HCT116 (cell line): ENCODE data around the gene ZNF26. TPM values are rescaled to one million over a fixed set of nuclear protein-coding genes. Genes with fewer than 3 reads are reported as not detected.

Experiments used
- ATAC-seq: fragments of 200-7000 bp; cut with Tn5 transposase; 2 replicates; pipeline ENCODE4 v1.9.1; 2020; ENCODE audit warnings: mild to moderate bottlenecking, moderate library complexity
- BruUV-seq: library from RNA; stranded (reverse); fragments of 400-500 nt; replicated peaks from 2 replicates; lab custom pipeline; 2021; lab: Mats Ljungman, UMichigan
- CTCF ChIA-PET: fragments of 300-600 bp; sonication (Branson Sonifier 250); formaldehyde crosslinking; loops from one replicate; lab custom pipeline; 2021; ENCODE audit warnings: antibody characterized with exemption; lab: Charles Lee
- POLR2A ChIA-PET: fragments of 300-600, 350-600 bp; sonication (Branson Sonifier 250); formaldehyde crosslinking; loops from one replicate; lab custom pipeline; 2021; ENCODE audit warnings: antibody characterized with exemption; lab: Charles Lee
- RAD21 ChIA-PET, 2 experiments: fragments of 300-600 bp; sonication (Branson Sonifier 250); formaldehyde crosslinking; loops; one replicate each; lab custom pipeline; 2023; ENCODE audit warnings: low total read pairs in 2 of 2; ENCODE audit not compliant: uncharacterized antibody in 2 of 2, unreplicated experiment in 2 of 2, low non-redundant PET in 1 of 2; lab: Charles Lee
- DNase-seq: peaks from one replicate; pipeline ENCODE4 v3.0.0-alpha.2; 2010; ENCODE audit warnings: low read depth, low spot score
- H2AFZ ChIP-seq: fragments of 200-600 bp; shearing (Covaris generic), sonication (generic); 2 replicates; pipeline ENCODE4 v1.6.1; 2017; ENCODE audit warnings: low read depth, mixed run types, mixed read lengths, antibody characterized with exemption, low read length; ENCODE audit not compliant: poor library complexity, severe bottlenecking
- H3K27ac ChIP-seq: 2 replicates; pipeline ENCODE4 v1.5.1; 2012; ENCODE audit warnings: low read depth, low read length
- H3K27me3 ChIP-seq: fragments of 200-600 bp; sonication (generic); 2 replicates; pipeline ENCODE4 v1.6.1; 2016; ENCODE audit warnings: mixed run types, low read length, mixed read lengths; ENCODE audit not compliant: insufficient read depth
- H3K36me3 ChIP-seq, 2 experiments: fragments of 200-500 bp in 1 of 2; fragments of 200-600 bp in 1 of 2; sonication (Bioruptor generic) in 1 of 2; sonication (generic) in 1 of 2; 2 replicates each; pipeline versions ENCODE4 v1.5.1 to v1.6.1; 2014 to 2016; ENCODE audit warnings: low read length in 2 of 2, inconsistent platforms in 1 of 2, mixed read lengths in 1 of 2, mixed run types in 1 of 2; ENCODE audit not compliant: insufficient read depth in 2 of 2, control insufficient read depth in 1 of 2
- H3K4me1 ChIP-seq, 2 experiments: fragments of 200-600 bp in 1 of 2; sonication (generic) in 1 of 2; 2 replicates each; pipeline versions ENCODE4 v1.5.1 to v1.6.1; 2012 to 2017; ENCODE audit warnings: low read length in 2 of 2, inconsistent platforms in 1 of 2, mild to moderate bottlenecking in 1 of 2, mixed read lengths in 1 of 2, mixed run types in 1 of 2, moderate library complexity in 1 of 2; ENCODE audit not compliant: insufficient read depth in 2 of 2, control insufficient read depth in 1 of 2
- H3K4me2 ChIP-seq: fragments of 200-600 bp; sonication (generic); 2 replicates; pipeline ENCODE4 v1.6.1; 2017; ENCODE audit warnings: mixed run types, low read length, mixed read lengths
- H3K4me3 ChIP-seq, 2 experiments: fragments of 200-600 bp in 1 of 2; sonication (generic) in 1 of 2; replicated peaks in 1 of 2; 2 replicates each; pipeline ENCODE4 v1.5.1; 2011 to 2016; ENCODE audit warnings: low read length in 2 of 2, control low read depth in 1 of 2, low read depth in 1 of 2, mild to moderate bottlenecking in 1 of 2, mixed read lengths in 1 of 2, mixed run types in 1 of 2
- H3K79me2 ChIP-seq: fragments of 200-600 bp; sonication (generic); 2 replicates; pipeline ENCODE4 v1.6.1; 2017; ENCODE audit warnings: mild to moderate bottlenecking, mixed run types, low read length, moderate library complexity, mixed read lengths; ENCODE audit not compliant: insufficient read depth
- H3K9ac ChIP-seq: fragments of 200-600 bp; sonication (generic); 2 replicates; pipeline ENCODE4 v1.6.1; 2016; ENCODE audit warnings: low read length, mixed read lengths
- H3K9me2 ChIP-seq: fragments of 200-600 bp; sonication (generic), shearing (Covaris generic); 2 replicates; pipeline ENCODE4 v1.6.1; 2017; ENCODE audit warnings: mixed run types, mild to moderate bottlenecking, moderate library complexity; ENCODE audit not compliant: insufficient read depth
- H3K9me3 ChIP-seq, 2 experiments: fragments of 200-500 bp in 1 of 2; fragments of 200-600 bp in 1 of 2; sonication (Bioruptor generic) in 1 of 2; sonication (generic) in 1 of 2; 2 replicates each; pipeline ENCODE4 v1.6.1; 2014 to 2017; ENCODE audit warnings: low read length in 2 of 2, mixed read lengths in 2 of 2, inconsistent platforms in 1 of 2, low read depth in 1 of 2, mild to moderate bottlenecking in 1 of 2, mixed run types in 1 of 2, moderate library complexity in 1 of 2; ENCODE audit not compliant: control insufficient read depth in 1 of 2, insufficient read depth in 1 of 2
- H4K20me1 ChIP-seq: fragments of 200-600 bp; sonication (generic), shearing (Covaris generic); 2 replicates; pipeline ENCODE4 v1.6.1; 2017; ENCODE audit warnings: mixed run types, mild to moderate bottlenecking, moderate library complexity; ENCODE audit not compliant: insufficient read depth
- CBX3 ChIP-seq: IDR thresholded peaks from 2 replicates; pipeline ENCODE4 v1.6.1; 2012; ENCODE audit warnings: low read depth
- EGR1 ChIP-seq: IDR thresholded peaks from 2 replicates; pipeline ENCODE4 v1.6.1; 2012; ENCODE audit warnings: low read depth
- ELF1 ChIP-seq: IDR thresholded peaks from 2 replicates; pipeline ENCODE4 v1.6.1; 2012; ENCODE audit warnings: low read depth, borderline replicate concordance
- EZH2 ChIP-seq: fragments of 200-600 bp; sonication (generic); IDR thresholded peaks from 2 replicates; pipeline ENCODE4 v1.6.1; 2017; ENCODE audit warnings: antibody characterized with exemption, mixed run types
- FOSL1 ChIP-seq: IDR thresholded peaks from 2 replicates; pipeline ENCODE4 v1.6.1; 2012; ENCODE audit warnings: low read depth
- JUND ChIP-seq: IDR thresholded peaks from 2 replicates; pipeline ENCODE4 v1.6.1; 2012
- RAD21 ChIP-seq: IDR thresholded peaks from 2 replicates; pipeline ENCODE4 v1.6.1; 2012; ENCODE audit warnings: low read depth, mild to moderate bottlenecking
- SP1 ChIP-seq: IDR thresholded peaks from 2 replicates; pipeline ENCODE4 v1.6.1; 2012; ENCODE audit warnings: low read depth
- SRF ChIP-seq: IDR thresholded peaks from 2 replicates; pipeline ENCODE4 v1.6.1; 2012; ENCODE audit warnings: low read depth
- YY1 ChIP-seq: IDR thresholded peaks from 2 replicates; pipeline ENCODE4 v1.6.1; 2011; ENCODE audit warnings: low read length, low read depth, moderate library complexity, mild to moderate bottlenecking; ENCODE audit not compliant: insufficient replicate concordance; ENCODE audit errors: extremely low read depth
- ZFX ChIP-seq: fragments of 450-650 bp; IDR thresholded peaks from 2 replicates; pipeline ENCODE4 v1.6.1; 2017
- ZNF274 ChIP-seq: fragments of 200-500 bp; sonication (Bioruptor generic); IDR thresholded peaks from 2 replicates; pipeline ENCODE4 v1.6.1; 2014; ENCODE audit warnings: mild to moderate bottlenecking, low read depth, low read length, inconsistent platforms
- intact Hi-C: fragments of 100-400 bp; cut with micrococcal nuclease; formaldehyde crosslinking; loops from 2 replicates; pipeline ENCODE4 v1.10.0; 2022
- total RNA-seq: library from RNA; stranded (reverse); gene quantifications from one replicate; pipeline ENCODE4 v1.2.1, GENCODE V29; 2021; ENCODE audit not compliant: unreplicated experiment
- TF ChIP-seq, protein P1 (sequence below): IDR thresholded peaks from 2 replicates; pipeline ENCODE4 v1.6.1; 2012
- TF ChIP-seq, protein P2 (sequence below): IDR thresholded peaks from 2 replicates; pipeline ENCODE4 v1.6.1; 2012; ENCODE audit warnings: low read depth
- TF ChIP-seq, protein P3 (sequence below): IDR thresholded peaks from 2 replicates; pipeline ENCODE4 v1.6.1; 2011; ENCODE audit warnings: mild to moderate bottlenecking, low read length, moderate library complexity; ENCODE audit not compliant: insufficient replicate concordance; ENCODE audit errors: extremely low read depth
- TF ChIP-seq, protein P4 (sequence below), 3 experiments: fragments of 200-600 bp in 1 of 3; sonication (generic) in 1 of 3; IDR thresholded peaks in 2 of 3; conservative IDR thresholded peaks in 1 of 3; 2 replicates each; pipeline ENCODE4 v1.5.1; 2012 to 2017; ENCODE audit warnings: low read depth in 2 of 3, low read length in 2 of 3, antibody characterized with exemption in 1 of 3, borderline replicate concordance in 1 of 3, control low read depth in 1 of 3, mild to moderate bottlenecking in 1 of 3, mixed read lengths in 1 of 3, mixed run types in 1 of 3, moderate library complexity in 1 of 3; ENCODE audit not compliant: insufficient read depth in 1 of 3
- TF ChIP-seq, protein P5 (sequence below): IDR thresholded peaks from 2 replicates; pipeline ENCODE4 v1.6.1; 2012

The ZNF26 gene
- total RNA-seq, 1 experiment from 2014 or later = 4.4 TPM

DNA sequence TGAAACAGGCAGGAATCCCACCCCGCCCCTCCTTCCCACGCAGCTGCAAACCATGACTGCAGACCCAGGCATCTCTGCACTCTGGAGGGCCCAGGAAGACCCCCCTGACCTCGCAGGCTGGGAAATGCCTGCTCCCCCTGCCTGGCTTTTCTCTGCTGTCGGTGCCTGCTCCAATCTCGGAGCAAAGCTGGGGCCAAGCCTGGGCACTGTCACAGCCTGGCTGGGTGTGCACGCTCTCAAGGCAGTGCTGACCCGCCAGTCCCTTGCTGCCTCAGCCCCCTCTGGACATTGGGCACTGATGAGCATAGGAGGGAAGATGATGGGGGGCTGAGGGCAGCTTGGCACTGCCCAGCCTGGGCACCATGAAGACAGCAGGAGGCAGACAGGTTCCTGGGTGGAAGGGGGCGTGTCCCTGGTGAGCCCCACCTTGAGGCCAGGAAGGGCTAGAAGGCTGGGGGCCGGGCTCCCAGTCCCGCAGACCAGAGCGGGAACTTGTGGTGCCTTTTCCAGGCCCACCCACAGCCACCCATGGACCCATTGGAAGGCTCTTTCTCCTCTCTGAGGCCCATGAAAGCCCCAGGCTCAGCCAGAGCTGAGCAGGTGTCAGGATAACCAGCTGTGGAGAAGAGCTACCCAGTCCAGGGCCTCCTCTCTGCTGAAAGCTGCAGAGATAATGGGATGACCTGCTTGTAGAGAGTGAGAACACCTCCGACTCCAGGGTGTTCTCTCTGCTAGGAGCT, 19.3 kb upstream of the ZNF26 start:
- ChIA-PET POLR2A (no interaction called here), RAD21 (no interaction called here)
- intact Hi-C loops = no loop called here

More for the DNA sequence above, 19.3 kb upstream of the ZNF26 start:
- Histone ChIP-seq H3K27ac (no peak overlapping the region), H3K27me3 (no peaks in the 10 kb centered on the region), H3K36me3 (no peaks in the 10 kb centered on the region), H2AFZ (no peak overlapping the region), H3K9me3 (peaks cover under 1 to 6% of the 10 kb centered on the region in 2 experiments; a peak in 2 of 4 replicates), H4K20me1 (no peaks in the 10 kb centered on the region), H3K9ac (no peak overlapping the region), H3K79me2 (no peaks in the 10 kb centered on the region), H3K4me1 (no peaks in the 10 kb centered on the region), H3K9me2 (no peaks in the 10 kb centered on the region), H3K4me3 (no peak overlapping the region), H3K4me2 (no peak overlapping the region)
- no TSS peak for BruUV-seq
- ATAC-seq (no peak), DNase-seq (no peak)
- CTCF ChIA-PET = no interaction called here
- TF ChIP-seq, protein P1, sequence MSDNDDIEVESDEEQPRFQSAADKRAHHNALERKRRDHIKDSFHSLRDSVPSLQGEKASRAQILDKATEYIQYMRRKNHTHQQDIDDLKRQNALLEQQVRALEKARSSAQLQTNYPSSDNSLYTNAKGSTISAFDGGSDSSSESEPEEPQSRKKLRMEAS = no peak
- TF ChIP-seq SRF (no peak), ELF1 (no peak), YY1 (no peak), FOSL1 (no peak), JUND (no peak), ZNF274 (no peak), RAD21 (no peak), ZFX (no peak), EZH2 (no peak), SP1 (no peak), EGR1 (no peak), CBX3 (no peak)
- TF ChIP-seq, protein P2, sequence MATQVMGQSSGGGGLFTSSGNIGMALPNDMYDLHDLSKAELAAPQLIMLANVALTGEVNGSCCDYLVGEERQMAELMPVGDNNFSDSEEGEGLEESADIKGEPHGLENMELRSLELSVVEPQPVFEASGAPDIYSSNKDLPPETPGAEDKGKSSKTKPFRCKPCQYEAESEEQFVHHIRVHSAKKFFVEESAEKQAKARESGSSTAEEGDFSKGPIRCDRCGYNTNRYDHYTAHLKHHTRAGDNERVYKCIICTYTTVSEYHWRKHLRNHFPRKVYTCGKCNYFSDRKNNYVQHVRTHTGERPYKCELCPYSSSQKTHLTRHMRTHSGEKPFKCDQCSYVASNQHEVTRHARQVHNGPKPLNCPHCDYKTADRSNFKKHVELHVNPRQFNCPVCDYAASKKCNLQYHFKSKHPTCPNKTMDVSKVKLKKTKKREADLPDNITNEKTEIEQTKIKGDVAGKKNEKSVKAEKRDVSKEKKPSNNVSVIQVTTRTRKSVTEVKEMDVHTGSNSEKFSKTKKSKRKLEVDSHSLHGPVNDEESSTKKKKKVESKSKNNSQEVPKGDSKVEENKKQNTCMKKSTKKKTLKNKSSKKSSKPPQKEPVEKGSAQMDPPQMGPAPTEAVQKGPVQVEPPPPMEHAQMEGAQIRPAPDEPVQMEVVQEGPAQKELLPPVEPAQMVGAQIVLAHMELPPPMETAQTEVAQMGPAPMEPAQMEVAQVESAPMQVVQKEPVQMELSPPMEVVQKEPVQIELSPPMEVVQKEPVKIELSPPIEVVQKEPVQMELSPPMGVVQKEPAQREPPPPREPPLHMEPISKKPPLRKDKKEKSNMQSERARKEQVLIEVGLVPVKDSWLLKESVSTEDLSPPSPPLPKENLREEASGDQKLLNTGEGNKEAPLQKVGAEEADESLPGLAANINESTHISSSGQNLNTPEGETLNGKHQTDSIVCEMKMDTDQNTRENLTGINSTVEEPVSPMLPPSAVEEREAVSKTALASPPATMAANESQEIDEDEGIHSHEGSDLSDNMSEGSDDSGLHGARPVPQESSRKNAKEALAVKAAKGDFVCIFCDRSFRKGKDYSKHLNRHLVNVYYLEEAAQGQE = no peak
- TF ChIP-seq, protein P3, sequence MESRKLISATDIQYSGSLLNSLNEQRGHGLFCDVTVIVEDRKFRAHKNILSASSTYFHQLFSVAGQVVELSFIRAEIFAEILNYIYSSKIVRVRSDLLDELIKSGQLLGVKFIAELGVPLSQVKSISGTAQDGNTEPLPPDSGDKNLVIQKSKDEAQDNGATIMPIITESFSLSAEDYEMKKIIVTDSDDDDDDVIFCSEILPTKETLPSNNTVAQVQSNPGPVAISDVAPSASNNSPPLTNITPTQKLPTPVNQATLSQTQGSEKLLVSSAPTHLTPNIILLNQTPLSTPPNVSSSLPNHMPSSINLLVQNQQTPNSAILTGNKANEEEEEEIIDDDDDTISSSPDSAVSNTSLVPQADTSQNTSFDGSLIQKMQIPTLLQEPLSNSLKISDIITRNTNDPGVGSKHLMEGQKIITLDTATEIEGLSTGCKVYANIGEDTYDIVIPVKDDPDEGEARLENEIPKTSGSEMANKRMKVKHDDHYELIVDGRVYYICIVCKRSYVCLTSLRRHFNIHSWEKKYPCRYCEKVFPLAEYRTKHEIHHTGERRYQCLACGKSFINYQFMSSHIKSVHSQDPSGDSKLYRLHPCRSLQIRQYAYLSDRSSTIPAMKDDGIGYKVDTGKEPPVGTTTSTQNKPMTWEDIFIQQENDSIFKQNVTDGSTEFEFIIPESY = no peak
- TF ChIP-seq, protein P4, sequence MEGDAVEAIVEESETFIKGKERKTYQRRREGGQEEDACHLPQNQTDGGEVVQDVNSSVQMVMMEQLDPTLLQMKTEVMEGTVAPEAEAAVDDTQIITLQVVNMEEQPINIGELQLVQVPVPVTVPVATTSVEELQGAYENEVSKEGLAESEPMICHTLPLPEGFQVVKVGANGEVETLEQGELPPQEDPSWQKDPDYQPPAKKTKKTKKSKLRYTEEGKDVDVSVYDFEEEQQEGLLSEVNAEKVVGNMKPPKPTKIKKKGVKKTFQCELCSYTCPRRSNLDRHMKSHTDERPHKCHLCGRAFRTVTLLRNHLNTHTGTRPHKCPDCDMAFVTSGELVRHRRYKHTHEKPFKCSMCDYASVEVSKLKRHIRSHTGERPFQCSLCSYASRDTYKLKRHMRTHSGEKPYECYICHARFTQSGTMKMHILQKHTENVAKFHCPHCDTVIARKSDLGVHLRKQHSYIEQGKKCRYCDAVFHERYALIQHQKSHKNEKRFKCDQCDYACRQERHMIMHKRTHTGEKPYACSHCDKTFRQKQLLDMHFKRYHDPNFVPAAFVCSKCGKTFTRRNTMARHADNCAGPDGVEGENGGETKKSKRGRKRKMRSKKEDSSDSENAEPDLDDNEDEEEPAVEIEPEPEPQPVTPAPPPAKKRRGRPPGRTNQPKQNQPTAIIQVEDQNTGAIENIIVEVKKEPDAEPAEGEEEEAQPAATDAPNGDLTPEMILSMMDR (IDR thresholded peaks at IDR 0.05 in 2 of 3, conservative IDR thresholded peaks at IDR 0.05 in 1 of 3; ENCODE audit: borderline replicate concordance in 1 of 3, insufficient read depth in 1 of 3, low read depth in 2 of 3, low read length in 2 of 3) = no peak
- TF ChIP-seq, protein P5, sequence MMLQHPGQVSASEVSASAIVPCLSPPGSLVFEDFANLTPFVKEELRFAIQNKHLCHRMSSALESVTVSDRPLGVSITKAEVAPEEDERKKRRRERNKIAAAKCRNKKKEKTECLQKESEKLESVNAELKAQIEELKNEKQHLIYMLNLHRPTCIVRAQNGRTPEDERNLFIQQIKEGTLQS = no peak
